ENCODE measurements around the gene KRT28.

DNA sequence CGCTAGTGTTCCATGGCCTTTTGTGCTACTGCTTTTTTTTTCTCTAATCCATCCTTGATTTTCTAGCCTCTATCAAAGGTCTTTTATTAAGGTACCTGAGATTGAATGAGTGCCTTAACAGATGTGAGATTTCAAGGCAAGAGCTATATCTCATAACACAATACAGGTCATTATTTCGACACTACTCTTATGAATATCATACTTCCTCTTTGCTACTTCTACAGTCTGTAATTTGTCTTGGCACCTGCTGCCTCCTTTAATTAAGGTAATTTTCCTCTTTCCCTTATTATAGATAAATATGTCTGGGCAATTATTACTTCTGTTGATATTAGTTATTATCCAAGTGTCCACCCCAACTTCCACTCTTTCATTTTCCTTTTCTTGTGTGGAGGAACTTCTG, 5.3 kb downstream of the KRT28 start:
- TF ChIP-seq, protein P1, sequence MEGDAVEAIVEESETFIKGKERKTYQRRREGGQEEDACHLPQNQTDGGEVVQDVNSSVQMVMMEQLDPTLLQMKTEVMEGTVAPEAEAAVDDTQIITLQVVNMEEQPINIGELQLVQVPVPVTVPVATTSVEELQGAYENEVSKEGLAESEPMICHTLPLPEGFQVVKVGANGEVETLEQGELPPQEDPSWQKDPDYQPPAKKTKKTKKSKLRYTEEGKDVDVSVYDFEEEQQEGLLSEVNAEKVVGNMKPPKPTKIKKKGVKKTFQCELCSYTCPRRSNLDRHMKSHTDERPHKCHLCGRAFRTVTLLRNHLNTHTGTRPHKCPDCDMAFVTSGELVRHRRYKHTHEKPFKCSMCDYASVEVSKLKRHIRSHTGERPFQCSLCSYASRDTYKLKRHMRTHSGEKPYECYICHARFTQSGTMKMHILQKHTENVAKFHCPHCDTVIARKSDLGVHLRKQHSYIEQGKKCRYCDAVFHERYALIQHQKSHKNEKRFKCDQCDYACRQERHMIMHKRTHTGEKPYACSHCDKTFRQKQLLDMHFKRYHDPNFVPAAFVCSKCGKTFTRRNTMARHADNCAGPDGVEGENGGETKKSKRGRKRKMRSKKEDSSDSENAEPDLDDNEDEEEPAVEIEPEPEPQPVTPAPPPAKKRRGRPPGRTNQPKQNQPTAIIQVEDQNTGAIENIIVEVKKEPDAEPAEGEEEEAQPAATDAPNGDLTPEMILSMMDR (IDR thresholded peaks at IDR 0.05; ENCODE audit: extremely low read depth in 1 of 2, insufficient read depth in 1 of 2, low read depth in 1 of 2, low read length in 2 of 2) = no peak
- no peak for TF ChIP-seq POLR2A (IDR thresholded peaks at IDR 0.05; ENCODE audit: low read depth, low read length)
- no peak for TF ChIP-seq MYC (IDR thresholded peaks at IDR 0.05; ENCODE audit: low read depth, low read length)
- no peak for TF ChIP-seq POLR2AphosphoS5 (IDR thresholded peaks at IDR 0.05; ENCODE audit: insufficient read depth, low read depth, low read length)
- TF ChIP-seq GATA2 (IDR thresholded peaks at IDR 0.05; ENCODE audit: insufficient read depth, insufficient read length, low read depth, low read length) = no peak
- TF ChIP-seq EZH2 (IDR thresholded peaks at IDR 0.05; ENCODE audit: borderline replicate concordance, low read depth, low read length, severe bottlenecking) = no peak

All from endothelial cell of umbilical vein (primary cell).